ENCODE measurements around the gene EPN1.
"Not testable (repeated sequence)": the region's sequence is repeated elsewhere in the genome, so short reads cannot be mapped to it uniquely, and the experiment has no call there.

The EPN1 gene

GRCh38 chr19:55753401-55753800, 78.4 kb downstream of the EPN1 start:
- TF ChIP-seq CTCF (IDR thresholded peaks at IDR 0.05): no peak
- Histone ChIP-seq H3K9me3 (ENCODE audit: control insufficient read depth, low read length) (no peaks in the 10 kb centered on the region), H3K4me2 (ENCODE audit: low read length) (no peak overlapping the region), H3K79me2 (no peaks in the 10 kb centered on the region), H3K4me3 (ENCODE audit: low read depth, low read length) (no peak overlapping the region), H3K27ac (no peak overlapping the region), H2AFZ (no peak overlapping the region), H3K4me1 (no peaks in the 10 kb centered on the region), H3K27me3 (ENCODE audit: control insufficient read depth, insufficient read depth, low read length) (no peaks in the 10 kb centered on the region), H3K9ac (no peak overlapping the region), H3K36me3 (ENCODE audit: control insufficient read depth, insufficient read depth, low read length) (no peaks in the 10 kb centered on the region)

GRCh38 chr19:55756808-55757207, 81.8 kb downstream of the EPN1 start:
- not testable (repeated sequence) for H3K36me3 ChIP-seq (ENCODE audit: control insufficient read depth, insufficient read depth, low read length); H3K4me1 ChIP-seq; H3K9me3 ChIP-seq (ENCODE audit: control insufficient read depth, low read length); H3K4me2 ChIP-seq (ENCODE audit: low read length); H3K9ac ChIP-seq; H3K27me3 ChIP-seq (ENCODE audit: control insufficient read depth, insufficient read depth, low read length); H3K79me2 ChIP-seq; H3K4me3 ChIP-seq (ENCODE audit: low read depth, low read length); H3K27ac ChIP-seq; H2AFZ ChIP-seq

- H3K4me3 ChIP-seq (ENCODE audit: low read depth, low read length); H2AFZ ChIP-seq; H3K79me2 ChIP-seq; H3K36me3 ChIP-seq (ENCODE audit: control insufficient read depth, insufficient read depth, low read length); H3K4me1 ChIP-seq; H3K9ac ChIP-seq; H3K27ac ChIP-seq; H3K27me3 ChIP-seq (ENCODE audit: control insufficient read depth, insufficient read depth, low read length); H3K9me3 ChIP-seq (ENCODE audit: control insufficient read depth, low read length); H3K4me2 ChIP-seq (ENCODE audit: low read length): not testable (repeated sequence)
Measured at GRCh38 chr19:55758797-55759196, 83.8 kb downstream of the EPN1 start, which contains the start of gene RFPL4A. Gene RFPL4A, plus strand, starts transcription at chr19:55759097. Its CDS starts 2,704 bp downstream, at chr19:55761801.

All from parathyroid adenoma (tissue), 2 donors.